HG02798 (cell line): Measurements from ENCODE around the gene ABCD4.

Source experiments
- ATAC-seq: cut with Tn5 transposase; IDR thresholded peaks from one replicate; pipeline ENCODE4 v1.9.1; 2021; ENCODE audit warnings: mild to moderate bottlenecking; ENCODE audit not compliant: unreplicated experiment, poor library complexity

The ABCD4 gene

GRCh38 chr14:74261288-74261687 is 41.4 kb downstream of the ABCD4 start:
- ATAC-seq, result no peak

- ATAC-seq, result no peak
Measured at GRCh38 chr14:74260525-74261233, 42.1 kb downstream of the ABCD4 start.

DNA sequence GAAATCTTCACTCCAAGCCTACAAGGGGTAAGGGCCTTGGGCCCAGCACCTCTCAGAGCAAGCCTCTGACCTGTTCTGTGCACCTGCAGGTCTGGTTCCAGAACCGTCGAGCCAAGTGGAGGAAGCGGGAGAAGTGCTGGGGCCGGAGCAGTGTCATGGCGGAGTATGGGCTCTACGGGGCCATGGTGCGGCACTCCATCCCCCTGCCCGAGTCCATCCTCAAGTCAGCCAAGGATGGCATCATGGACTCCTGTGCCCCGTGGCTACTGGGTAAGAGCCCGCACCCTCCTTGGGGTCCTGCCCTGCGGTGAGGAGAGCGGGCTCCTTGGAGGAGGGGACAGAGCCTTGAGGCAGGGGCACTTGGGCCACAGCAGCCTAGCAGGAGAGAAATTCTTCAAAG is 43.2 kb downstream of the ABCD4 start:
- no peak for ATAC-seq

DNA sequence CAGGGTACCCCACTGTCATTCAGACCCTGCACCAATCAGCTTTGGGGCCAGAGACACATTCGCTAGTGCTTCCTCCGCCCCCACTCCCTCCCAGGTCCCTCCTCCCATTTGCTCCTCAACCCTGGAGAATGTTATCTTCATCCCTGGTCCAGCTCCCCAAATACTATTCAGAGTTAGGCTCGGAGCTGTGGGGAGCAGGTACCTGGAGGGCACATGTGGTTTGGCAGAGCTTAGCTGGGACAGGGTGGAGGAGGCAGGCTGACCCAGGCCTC is 44.0 kb downstream of the ABCD4 start:
- no peak for ATAC-seq

- ATAC-seq, result no peak
Measured at GRCh38 chr14:74257941-74258763, 44.6 kb downstream of the ABCD4 start.

- peak; percentile 77 for ATAC-seq
Measured at GRCh38 chr14:74257078-74257940, 45.4 kb downstream of the ABCD4 start.

DNA sequence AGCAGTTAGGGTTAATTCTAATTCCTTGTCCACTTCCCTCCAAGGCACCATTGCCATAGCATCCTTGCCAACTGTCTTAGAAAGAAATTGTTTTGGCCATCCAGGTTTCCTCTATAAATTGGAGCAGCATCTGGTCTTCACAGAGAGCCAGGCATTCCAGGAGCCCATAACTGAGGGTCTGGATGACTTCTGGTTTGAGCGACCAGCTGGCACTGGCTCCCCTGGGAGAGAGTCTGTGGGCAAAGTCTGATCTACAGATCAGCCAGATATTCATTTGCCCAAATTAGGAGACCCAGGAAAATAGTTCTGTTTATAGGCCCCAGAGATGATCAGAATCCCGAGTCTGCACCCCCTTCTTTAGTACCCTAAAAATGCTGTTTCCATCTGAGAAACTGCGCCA is 47.5 kb downstream of the ABCD4 start:
- no peak for ATAC-seq

DNA sequence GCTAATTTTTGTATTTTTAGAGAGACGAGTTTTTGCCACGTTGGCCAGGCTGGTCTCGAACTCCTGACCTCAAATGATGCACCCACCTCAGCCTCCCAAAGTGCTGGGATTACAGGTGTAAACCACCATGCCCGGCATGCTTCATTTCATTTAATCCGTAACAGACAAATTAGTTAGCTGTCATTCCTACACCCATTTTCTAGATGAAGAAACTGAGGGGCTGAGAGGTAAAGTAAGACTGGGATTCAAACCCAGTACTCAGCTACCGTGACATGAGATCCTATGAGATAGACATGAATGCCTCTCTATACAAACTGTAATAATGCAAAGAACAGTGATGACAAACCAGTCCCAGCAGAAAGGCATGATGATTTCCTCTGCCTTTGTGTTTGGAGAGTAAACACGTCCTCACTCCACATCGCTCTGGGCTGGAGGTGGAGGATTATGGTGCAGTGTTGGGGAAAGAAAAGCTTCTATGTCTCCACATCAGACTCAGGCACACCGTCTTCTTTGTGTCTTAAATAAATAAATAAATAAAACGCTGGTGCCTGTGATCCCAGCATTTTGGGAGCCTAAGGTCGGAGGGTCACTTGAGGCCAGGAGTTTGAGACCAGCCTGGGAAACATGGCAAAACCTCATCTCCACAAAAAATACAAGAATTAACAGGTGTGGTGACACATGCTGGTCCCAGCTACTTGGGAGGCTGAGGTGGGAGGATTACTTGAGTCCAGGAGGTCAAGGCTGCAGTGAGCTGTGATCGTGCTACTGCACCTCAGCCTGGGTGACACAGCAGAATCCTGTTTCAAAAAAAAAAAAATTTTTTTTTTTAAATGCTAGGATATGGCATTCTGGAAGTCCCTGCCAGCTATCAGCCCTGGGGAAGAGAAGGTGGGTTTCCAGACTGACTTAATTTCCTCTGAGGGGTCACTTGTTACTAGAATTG is 53.0 kb downstream of the ABCD4 start:
- ATAC-seq, result no peak

DNA sequence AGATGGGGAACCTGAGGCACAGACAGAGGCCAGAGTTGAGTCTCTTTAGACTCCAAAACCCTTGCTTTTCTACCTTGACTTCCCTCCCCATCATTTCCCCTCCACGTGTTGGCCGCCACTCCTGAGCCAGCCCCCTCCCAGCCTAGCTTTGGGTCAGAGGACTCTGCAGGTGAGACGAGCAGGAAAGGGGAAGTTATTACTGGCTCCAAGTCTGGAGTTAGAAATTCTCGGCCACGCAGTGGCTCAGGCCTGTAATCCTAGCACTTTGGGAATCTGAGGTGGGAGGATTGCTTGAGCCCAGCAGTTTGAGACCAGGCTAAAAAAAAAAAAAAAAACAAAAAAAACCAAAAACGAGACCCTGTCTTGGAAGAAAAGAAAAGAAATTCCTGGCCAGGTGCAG is 54.7 kb downstream of the ABCD4 start:
- no peak for ATAC-seq

GRCh38 chr14:74246542-74246941 is 56.2 kb downstream of the ABCD4 start:
- ATAC-seq, result no peak

- ATAC-seq, result no peak
Measured at GRCh38 chr14:74245292-74245691, 57.4 kb downstream of the ABCD4 start.

GRCh38 chr14:74244115-74244514 is 58.6 kb downstream of the ABCD4 start:
- ATAC-seq, result no peak

DNA sequence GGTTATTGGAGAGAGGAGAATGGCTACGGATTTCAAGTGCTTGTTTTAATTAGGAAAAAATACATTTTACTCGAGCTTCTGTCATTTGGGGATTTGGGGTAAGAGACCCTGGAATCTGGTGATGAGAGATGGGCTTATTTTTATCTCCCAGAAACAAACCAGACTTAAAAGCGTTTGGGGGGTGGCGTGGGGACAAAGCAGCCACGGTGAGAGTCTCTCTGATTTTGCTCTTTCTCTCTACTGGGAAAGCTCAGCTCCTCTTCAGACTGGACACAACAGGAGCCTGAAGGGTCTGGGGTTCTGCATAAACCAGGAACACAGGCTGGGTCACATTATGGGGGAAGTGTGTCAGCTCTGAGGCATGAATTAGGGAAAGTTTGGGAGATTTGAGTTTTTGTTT is 59.7 kb downstream of the ABCD4 start:
- no peak for ATAC-seq

GRCh38 chr14:74242780-74243042 is 60.0 kb downstream of the ABCD4 start:
- ATAC-seq, result no peak

- no peak for ATAC-seq
Measured at GRCh38 chr14:74242021-74242779, 60.5 kb downstream of the ABCD4 start.

- no peak for ATAC-seq
Measured at GRCh38 chr14:74241652-74242017, 61.1 kb downstream of the ABCD4 start.

- ATAC-seq, result no peak
Measured at GRCh38 chr14:74240794-74241651, 61.7 kb downstream of the ABCD4 start.

DNA sequence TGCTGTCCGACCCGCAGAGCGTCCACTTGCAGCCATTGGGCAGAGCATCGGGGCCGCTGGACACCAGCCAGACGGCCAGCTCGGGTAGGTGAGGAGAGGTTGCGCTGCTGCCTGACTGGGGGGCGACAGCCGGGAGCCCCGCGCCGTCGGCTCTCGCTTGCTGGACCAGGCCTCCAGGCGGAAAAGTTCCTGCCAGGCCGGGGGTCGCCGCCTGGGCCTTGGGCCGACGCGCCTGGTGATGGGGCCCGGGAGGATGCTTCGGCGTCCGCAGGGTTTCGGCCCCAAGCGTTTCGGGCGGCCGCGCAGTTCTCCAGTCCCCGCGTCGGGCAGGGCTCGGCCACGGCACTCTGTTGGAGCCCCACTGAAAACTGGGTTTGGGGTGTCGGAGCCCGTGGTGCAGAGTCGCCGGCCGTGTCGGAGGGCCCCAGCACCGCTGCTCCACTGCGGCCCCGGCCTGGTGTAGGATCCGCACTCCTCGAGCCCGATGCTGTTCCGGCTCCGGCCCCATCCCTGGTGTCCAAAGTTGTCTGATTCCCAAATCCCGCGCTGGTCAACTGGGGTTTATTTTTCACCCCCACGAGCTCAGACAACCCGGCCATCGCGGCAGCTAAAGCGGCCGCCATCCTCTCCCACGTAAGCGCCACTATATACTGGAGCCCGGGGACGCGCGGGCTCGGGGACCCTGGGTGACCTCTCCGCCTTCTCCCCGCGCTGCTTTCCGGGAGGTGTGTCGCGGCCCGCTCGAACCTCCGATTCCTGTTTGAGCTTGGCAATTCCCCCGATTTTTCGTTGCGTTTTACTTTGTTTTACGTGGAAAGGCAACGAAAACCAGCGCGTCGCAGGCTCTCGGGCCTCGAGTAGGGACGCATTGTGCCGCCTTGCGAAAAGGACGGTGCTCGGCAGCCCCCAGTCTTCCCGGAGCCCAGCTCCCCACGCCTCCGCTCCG is 62.6 kb downstream of the ABCD4 start:
- ATAC-seq, result no peak
